MM.1S (cell line): Measurements from ENCODE around the gene FRAT2.

Experiments
- EZH2 ChIP-seq: fragments of 300-600 bp; sonication (generic); optimal IDR thresholded peaks from 2 replicates; pipeline ENCODE3; 2017; ENCODE audit warnings: low read depth, mild to moderate bottlenecking, antibody characterized with exemption, low read length, mixed read lengths
- TF ChIP-seq, protein P1 (sequence below): fragments of 300-600 bp; sonication (generic); IDR thresholded peaks from 2 replicates; pipeline ENCODE4 v1.5.1; 2016; ENCODE audit warnings: antibody characterized with exemption, low read length, mixed read lengths

DNA sequence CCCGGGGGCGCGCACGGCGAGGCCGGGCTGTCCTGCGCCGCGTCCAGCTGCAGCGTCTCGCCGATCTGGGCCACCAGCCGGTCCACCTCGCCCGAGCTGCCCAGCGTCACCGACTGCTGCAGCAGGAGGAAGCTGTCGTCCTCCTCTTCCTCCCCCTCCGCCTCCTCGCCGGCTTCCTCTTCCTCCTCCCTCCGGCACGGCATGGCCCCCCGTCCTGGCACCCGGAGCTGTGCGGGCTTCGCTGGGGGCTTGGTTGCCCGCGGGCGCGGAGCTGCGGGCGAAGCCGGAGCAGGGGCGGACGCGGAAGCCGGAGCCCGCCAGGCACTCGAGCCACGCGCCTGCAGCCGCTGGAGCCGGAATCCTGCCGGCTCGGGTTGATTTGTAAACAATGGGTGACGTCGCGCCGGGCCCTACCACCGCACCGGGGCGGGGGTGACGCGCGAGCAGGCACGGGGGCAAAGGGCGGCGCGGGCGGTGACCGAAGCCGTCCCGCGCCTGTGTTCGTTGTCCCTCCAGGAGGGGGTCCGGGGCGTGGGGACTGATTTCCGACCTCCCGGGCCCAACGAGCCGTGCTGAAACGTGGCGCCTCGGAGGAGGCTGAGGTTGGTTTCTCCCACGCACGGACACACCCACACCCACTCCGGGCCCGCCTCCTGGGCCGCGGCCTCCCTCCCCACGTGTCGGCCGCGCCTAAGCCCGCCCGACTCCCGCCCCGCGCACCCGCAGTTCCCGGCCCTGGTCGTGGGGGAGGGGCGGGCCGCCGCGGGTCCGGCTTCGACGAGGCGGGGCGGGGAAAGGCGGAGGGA is at the start of gene FRAT2:
- TF ChIP-seq, protein P1, sequence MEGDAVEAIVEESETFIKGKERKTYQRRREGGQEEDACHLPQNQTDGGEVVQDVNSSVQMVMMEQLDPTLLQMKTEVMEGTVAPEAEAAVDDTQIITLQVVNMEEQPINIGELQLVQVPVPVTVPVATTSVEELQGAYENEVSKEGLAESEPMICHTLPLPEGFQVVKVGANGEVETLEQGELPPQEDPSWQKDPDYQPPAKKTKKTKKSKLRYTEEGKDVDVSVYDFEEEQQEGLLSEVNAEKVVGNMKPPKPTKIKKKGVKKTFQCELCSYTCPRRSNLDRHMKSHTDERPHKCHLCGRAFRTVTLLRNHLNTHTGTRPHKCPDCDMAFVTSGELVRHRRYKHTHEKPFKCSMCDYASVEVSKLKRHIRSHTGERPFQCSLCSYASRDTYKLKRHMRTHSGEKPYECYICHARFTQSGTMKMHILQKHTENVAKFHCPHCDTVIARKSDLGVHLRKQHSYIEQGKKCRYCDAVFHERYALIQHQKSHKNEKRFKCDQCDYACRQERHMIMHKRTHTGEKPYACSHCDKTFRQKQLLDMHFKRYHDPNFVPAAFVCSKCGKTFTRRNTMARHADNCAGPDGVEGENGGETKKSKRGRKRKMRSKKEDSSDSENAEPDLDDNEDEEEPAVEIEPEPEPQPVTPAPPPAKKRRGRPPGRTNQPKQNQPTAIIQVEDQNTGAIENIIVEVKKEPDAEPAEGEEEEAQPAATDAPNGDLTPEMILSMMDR, result no peak
- TF ChIP-seq EZH2, result no peak
